ENCODE measurements around the gene CCNG1. TPM values are rescaled to one million over a fixed set of nuclear protein-coding genes. Genes with fewer than 3 reads are reported as not detected.
"Not testable (repeated sequence)": the region's sequence is repeated elsewhere in the genome, so short reads cannot be mapped to it uniquely, and the experiment has no call there.

Gene CCNG1
- polyA plus RNA-seq, 1 donor = 354 TPM

DNA sequence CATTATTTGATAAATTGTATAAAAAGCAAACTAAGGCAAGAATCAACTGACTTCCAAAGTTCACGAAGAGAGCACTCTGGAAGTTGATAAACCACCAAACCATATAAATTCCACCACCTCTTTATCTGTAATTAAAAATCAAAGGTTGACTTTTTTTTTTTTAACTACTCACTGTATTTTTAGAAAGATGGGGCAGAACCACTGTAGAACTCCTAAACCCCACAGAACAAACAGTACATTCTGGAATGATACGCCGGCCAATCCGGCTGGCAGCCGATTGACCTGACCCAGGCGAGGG, 435 bp upstream of the CCNG1 start:
- Histone ChIP-seq H3K4me1 (ENCODE audit: control insufficient read depth, insufficient read depth, low read length) (peaks cover 24% of the 10 kb centered on the region), H3K36me3 (ENCODE audit: control insufficient read depth, insufficient read depth, low read length) (peaks cover 8% of the 10 kb centered on the region), H3K9me3 (ENCODE audit: control insufficient read depth, low read depth, low read length) (no peaks in the 10 kb centered on the region), H3K4me3 (ENCODE audit: low read length) (peak overlapping the region; percentile 95), H3K27ac (ENCODE audit: low read length) (peak overlapping the region; percentile 97), H3K27me3 (ENCODE audit: control insufficient read depth, insufficient read depth, low read length) (no peaks in the 10 kb centered on the region)
- WGBS (ENCODE audit: insufficient coverage, low lambda C conversion rate) = no CpG with 5 or more reads among the region's 6 CpGs
- no peak for DNase-seq

GRCh38 chr5:163439092-163439425, 1.7 kb downstream of the CCNG1 start:
- H3K4me3 ChIP-seq (ENCODE audit: low read length) = peak overlapping the region; percentile 95
- WGBS (ENCODE audit: insufficient coverage, low lambda C conversion rate) = no CpG with 5 or more reads among the region's 2 CpGs
- no peaks in the 10 kb centered on the region for H3K9me3 ChIP-seq (ENCODE audit: control insufficient read depth, low read depth, low read length)
- H3K36me3 ChIP-seq (ENCODE audit: control insufficient read depth, insufficient read depth, low read length) = peaks cover 23% of the 10 kb centered on the region
- peaks cover 17% of the 10 kb centered on the region for H3K4me1 ChIP-seq (ENCODE audit: control insufficient read depth, insufficient read depth, low read length)
- H3K27ac ChIP-seq (ENCODE audit: low read length) = peak overlapping the region; percentile 97
- DNase-seq = peak; percentile 37 to 70
- no peaks in the 10 kb centered on the region for H3K27me3 ChIP-seq (ENCODE audit: control insufficient read depth, insufficient read depth, low read length)

GRCh38 chr5:163440954-163441353, 3.6 kb downstream of the CCNG1 start:
- no peak for DNase-seq
- H3K4me3 ChIP-seq (ENCODE audit: low read length) = no peak overlapping the region
- no peak overlapping the region for H3K27ac ChIP-seq (ENCODE audit: low read length)
- peaks cover 34% of the 10 kb centered on the region for H3K36me3 ChIP-seq (ENCODE audit: control insufficient read depth, insufficient read depth, low read length)
- no peaks in the 10 kb centered on the region for H3K9me3 ChIP-seq (ENCODE audit: control insufficient read depth, low read depth, low read length)
- H3K4me1 ChIP-seq (ENCODE audit: control insufficient read depth, insufficient read depth, low read length) = peaks cover 8% of the 10 kb centered on the region
- H3K27me3 ChIP-seq (ENCODE audit: control insufficient read depth, insufficient read depth, low read length) = no peaks in the 10 kb centered on the region
- 100% methylated on average over 1 of the region's 3 CpGs for WGBS (ENCODE audit: insufficient coverage, low lambda C conversion rate)

DNA sequence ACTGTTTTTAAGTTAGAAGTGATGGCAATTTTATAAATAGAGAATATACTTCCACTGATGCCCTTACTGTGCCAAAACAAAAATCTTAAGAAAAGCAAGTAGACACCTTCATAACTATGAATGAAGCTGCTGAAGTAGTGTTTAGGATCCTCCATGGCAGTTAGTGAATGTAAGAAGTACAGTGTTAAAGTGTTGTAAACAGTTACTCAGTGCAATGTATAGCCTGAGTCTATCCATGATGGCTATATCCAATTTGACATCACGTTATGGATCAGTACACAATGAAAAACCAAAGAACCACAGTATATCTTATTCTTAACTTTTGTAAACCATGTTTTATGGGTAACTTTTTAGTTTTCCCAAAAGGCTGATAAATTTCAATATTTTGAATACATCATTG, 7.1 kb downstream of the CCNG1 start:
- H3K4me3 ChIP-seq (ENCODE audit: low read length) = no peak overlapping the region
- no peaks in the 10 kb centered on the region for H3K27me3 ChIP-seq (ENCODE audit: control insufficient read depth, insufficient read depth, low read length)
- no peak overlapping the region for H3K27ac ChIP-seq (ENCODE audit: low read length)
- no CpG with 5 or more reads among the region's 1 CpG for WGBS (ENCODE audit: insufficient coverage, low lambda C conversion rate)
- peaks cover 2% of the 10 kb centered on the region for H3K4me1 ChIP-seq (ENCODE audit: control insufficient read depth, insufficient read depth, low read length)
- no peaks in the 10 kb centered on the region for H3K9me3 ChIP-seq (ENCODE audit: control insufficient read depth, low read depth, low read length)
- DNase-seq = no peak
- H3K36me3 ChIP-seq (ENCODE audit: control insufficient read depth, insufficient read depth, low read length) = peaks cover 50% of the 10 kb centered on the region

GRCh38 chr5:163445345-163445744, 8.0 kb downstream of the CCNG1 start:
- WGBS (ENCODE audit: insufficient coverage, low lambda C conversion rate) = no CpG with 5 or more reads among the region's 6 CpGs
- H3K4me3 ChIP-seq (ENCODE audit: low read length) = no peak overlapping the region
- no peak overlapping the region for H3K27ac ChIP-seq (ENCODE audit: low read length)
- peaks cover 52% of the 10 kb centered on the region for H3K36me3 ChIP-seq (ENCODE audit: control insufficient read depth, insufficient read depth, low read length)
- no peak for DNase-seq
- peaks cover 2% of the 10 kb centered on the region for H3K4me1 ChIP-seq (ENCODE audit: control insufficient read depth, insufficient read depth, low read length)
- H3K27me3 ChIP-seq (ENCODE audit: control insufficient read depth, insufficient read depth, low read length) = no peaks in the 10 kb centered on the region
- no peaks in the 10 kb centered on the region for H3K9me3 ChIP-seq (ENCODE audit: control insufficient read depth, low read depth, low read length)

DNA sequence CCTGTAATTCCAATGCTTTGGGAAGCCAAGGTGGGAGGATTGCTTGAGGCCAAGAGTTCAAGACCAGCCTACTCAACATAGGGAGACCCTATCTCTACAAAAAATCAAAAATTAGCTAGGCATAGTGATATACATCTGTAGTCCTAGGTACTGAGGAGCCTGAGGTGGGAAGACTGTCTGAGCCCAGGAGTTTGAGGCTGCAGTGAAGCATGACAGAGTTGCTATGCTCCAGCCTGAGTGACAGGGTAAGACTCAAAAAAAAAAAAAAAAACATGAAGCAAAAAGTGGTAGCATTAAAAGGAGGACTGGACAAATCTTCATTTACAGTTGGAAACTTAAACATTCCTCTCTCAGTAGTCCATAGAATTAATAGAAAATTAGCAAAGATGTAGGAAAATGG, 9.8 kb downstream of the CCNG1 start:
- DNase-seq = no peak
- no peaks in the 10 kb centered on the region for H3K9me3 ChIP-seq (ENCODE audit: control insufficient read depth, low read depth, low read length)
- H3K4me1 ChIP-seq (ENCODE audit: control insufficient read depth, insufficient read depth, low read length) = no peaks in the 10 kb centered on the region
- no peak overlapping the region for H3K4me3 ChIP-seq (ENCODE audit: low read length)
- H3K27ac ChIP-seq (ENCODE audit: low read length) = no peak overlapping the region
- H3K36me3 ChIP-seq (ENCODE audit: control insufficient read depth, insufficient read depth, low read length) = peaks cover 51% of the 10 kb centered on the region
- H3K27me3 ChIP-seq (ENCODE audit: control insufficient read depth, insufficient read depth, low read length) = no peaks in the 10 kb centered on the region

GRCh38 chr5:163447875-163448274, 10.5 kb downstream of the CCNG1 start:
- H3K36me3 ChIP-seq (ENCODE audit: control insufficient read depth, insufficient read depth, low read length) = peaks cover 45% of the 10 kb centered on the region
- DNase-seq = no peak
- H3K27me3 ChIP-seq (ENCODE audit: control insufficient read depth, insufficient read depth, low read length) = no peaks in the 10 kb centered on the region
- H3K4me1 ChIP-seq (ENCODE audit: control insufficient read depth, insufficient read depth, low read length) = no peaks in the 10 kb centered on the region
- H3K4me3 ChIP-seq (ENCODE audit: low read length) = no peak overlapping the region
- H3K9me3 ChIP-seq (ENCODE audit: control insufficient read depth, low read depth, low read length) = no peaks in the 10 kb centered on the region
- H3K27ac ChIP-seq (ENCODE audit: low read length) = no peak overlapping the region
- no CpG with 5 or more reads among the region's 3 CpGs for WGBS (ENCODE audit: insufficient coverage, low lambda C conversion rate)

DNA sequence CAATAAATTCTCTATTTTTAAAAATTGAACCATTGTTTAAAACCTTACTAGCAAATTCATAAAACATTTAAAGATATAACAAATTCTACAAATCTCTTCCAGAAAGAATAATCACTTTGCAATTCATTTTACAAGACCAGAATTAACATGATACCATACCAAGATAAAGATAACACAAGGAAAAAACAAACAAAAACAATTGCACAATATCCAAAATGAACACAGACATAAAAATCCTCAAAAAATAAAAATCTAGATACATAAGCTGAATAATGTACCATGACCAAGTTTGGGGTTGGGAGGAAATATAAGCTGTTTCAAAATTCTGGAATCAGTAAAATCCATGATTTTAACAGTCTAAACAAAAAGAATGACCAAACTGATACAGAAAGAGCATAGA, 11.1 kb downstream of the CCNG1 start:
- H3K36me3 ChIP-seq (ENCODE audit: control insufficient read depth, insufficient read depth, low read length) = peaks cover 42% of the 10 kb centered on the region
- H3K4me1 ChIP-seq (ENCODE audit: control insufficient read depth, insufficient read depth, low read length) = no peaks in the 10 kb centered on the region
- no peak for DNase-seq
- H3K9me3 ChIP-seq (ENCODE audit: control insufficient read depth, low read depth, low read length) = no peaks in the 10 kb centered on the region
- H3K27me3 ChIP-seq (ENCODE audit: control insufficient read depth, insufficient read depth, low read length) = no peaks in the 10 kb centered on the region
- no peak overlapping the region for H3K27ac ChIP-seq (ENCODE audit: low read length)
- H3K4me3 ChIP-seq (ENCODE audit: low read length) = no peak overlapping the region

DNA sequence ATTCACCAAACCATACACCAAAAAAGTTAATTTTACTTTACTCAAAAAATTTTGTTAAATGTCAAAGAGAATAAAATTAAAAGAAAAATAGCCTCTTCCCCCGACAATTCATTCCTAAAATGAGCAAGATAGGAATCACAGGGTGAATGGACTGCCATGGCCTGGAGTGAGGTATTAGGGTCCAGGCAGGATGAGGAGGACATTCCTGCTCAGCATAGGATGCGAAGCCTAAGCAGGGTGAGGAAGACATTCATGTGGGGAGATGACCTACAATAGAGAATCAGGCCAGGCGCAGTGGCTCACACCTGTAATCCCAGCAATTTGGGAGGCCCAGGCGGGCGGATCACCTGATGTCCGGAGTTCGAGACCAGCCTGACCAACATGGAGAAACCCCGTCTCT, 14.1 kb downstream of the CCNG1 start:
- Histone ChIP-seq H3K9me3 (ENCODE audit: control insufficient read depth, low read depth, low read length) (no peaks in the 10 kb centered on the region), H3K4me3 (ENCODE audit: low read length) (no peak overlapping the region), H3K27me3 (ENCODE audit: control insufficient read depth, insufficient read depth, low read length) (no peaks in the 10 kb centered on the region), H3K4me1 (ENCODE audit: control insufficient read depth, insufficient read depth, low read length) (no peaks in the 10 kb centered on the region), H3K36me3 (ENCODE audit: control insufficient read depth, insufficient read depth, low read length) (peaks cover 37% of the 10 kb centered on the region), H3K27ac (ENCODE audit: low read length) (no peak overlapping the region)
- 100% methylated on average over 1 of the region's 8 CpGs for WGBS (ENCODE audit: insufficient coverage, low lambda C conversion rate)
- no peak for DNase-seq

DNA sequence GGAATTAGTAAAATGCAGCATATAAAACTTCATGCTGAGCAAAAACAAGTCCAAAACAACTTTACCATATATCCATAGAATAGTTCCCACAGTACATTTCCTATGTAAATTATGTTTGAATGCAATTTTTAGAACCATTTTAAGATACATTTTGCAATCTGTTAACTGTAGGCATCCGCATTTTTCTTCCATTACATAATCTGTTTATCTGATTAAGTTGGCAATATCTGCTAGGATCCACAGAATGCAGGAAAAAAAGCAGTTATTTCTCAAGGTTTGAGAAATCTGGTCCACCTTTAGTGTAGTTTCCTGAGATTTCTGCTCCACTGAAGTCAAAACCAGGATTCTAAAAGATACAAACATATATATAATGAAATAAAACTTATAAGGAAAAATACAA, 16.3 kb downstream of the CCNG1 start:
- no peaks in the 10 kb centered on the region for H3K9me3 ChIP-seq (ENCODE audit: control insufficient read depth, low read depth, low read length)
- no peak overlapping the region for H3K4me3 ChIP-seq (ENCODE audit: low read length)
- H3K27ac ChIP-seq (ENCODE audit: low read length) = no peak overlapping the region
- no peak for DNase-seq
- peaks cover 25% of the 10 kb centered on the region for H3K36me3 ChIP-seq (ENCODE audit: control insufficient read depth, insufficient read depth, low read length)
- H3K4me1 ChIP-seq (ENCODE audit: control insufficient read depth, insufficient read depth, low read length) = peaks cover 2% of the 10 kb centered on the region
- H3K27me3 ChIP-seq (ENCODE audit: control insufficient read depth, insufficient read depth, low read length) = no peaks in the 10 kb centered on the region
- WGBS (ENCODE audit: insufficient coverage, low lambda C conversion rate) = 100% methylated on average over 1 of the region's 1 CpG

DNA sequence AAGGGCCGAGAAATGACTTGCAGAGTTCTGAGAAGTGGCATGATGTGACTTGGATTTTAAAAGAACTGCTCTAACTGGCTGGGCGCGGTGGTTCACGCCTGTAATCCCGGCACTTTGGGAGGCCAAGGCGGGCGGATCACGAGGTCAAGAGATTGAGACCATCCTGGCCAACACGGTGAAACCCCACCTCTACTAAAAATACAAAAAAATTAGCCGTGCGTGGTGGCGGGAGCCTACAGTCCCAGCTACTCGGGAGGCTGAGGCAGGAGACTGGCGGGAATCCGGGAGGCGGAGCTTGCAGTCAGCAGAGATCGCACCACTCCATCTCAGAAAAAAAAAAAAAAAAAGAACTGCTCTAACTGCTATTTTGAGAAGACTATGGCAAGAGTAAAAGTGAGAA, 18.0 kb downstream of the CCNG1 start:
- not testable (repeated sequence) for H3K27ac ChIP-seq (ENCODE audit: low read length); H3K4me1 ChIP-seq (ENCODE audit: control insufficient read depth, insufficient read depth, low read length); H3K4me3 ChIP-seq (ENCODE audit: low read length); H3K27me3 ChIP-seq (ENCODE audit: control insufficient read depth, insufficient read depth, low read length); H3K9me3 ChIP-seq (ENCODE audit: control insufficient read depth, low read depth, low read length); DNase-seq
- H3K36me3 ChIP-seq (ENCODE audit: control insufficient read depth, insufficient read depth, low read length) = peaks cover 22% of the 10 kb centered on the region
- 89% methylated on average over 3 of the region's 17 CpGs for WGBS (ENCODE audit: insufficient coverage, low lambda C conversion rate)
